GM19452 (cell line): Measurements from ENCODE around the gene FBXO31.

Source experiments
- ATAC-seq: cut with Tn5 transposase; IDR thresholded peaks from one replicate; pipeline ENCODE4 v1.9.1; 2021; ENCODE audit not compliant: unreplicated experiment

The FBXO31 gene

GRCh38 chr16:87316450-87316922 lies 67.1 kb downstream of the FBXO31 start:
- ATAC-seq = no peak

GRCh38 chr16:87314990-87315420 lies 68.6 kb downstream of the FBXO31 start:
- ATAC-seq = no peak

DNA sequence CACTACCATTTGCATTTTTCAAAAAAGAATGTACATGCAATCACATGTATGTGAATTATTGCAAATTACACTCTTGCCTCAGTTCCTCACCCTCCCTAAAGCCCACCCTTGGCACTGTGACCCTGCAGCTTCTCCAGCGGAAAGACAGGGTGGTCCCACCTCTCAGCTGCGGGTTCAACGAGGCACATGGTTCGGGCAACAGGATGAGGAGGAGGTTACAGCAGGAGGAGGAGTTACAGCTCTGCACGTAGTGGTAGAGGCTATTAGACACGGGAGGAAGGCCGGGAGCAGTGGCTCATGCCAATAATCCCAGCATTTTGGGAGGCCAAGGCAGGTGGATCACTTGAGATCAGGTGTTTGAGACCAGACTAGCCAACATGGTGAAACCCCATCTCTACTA lies 71.6 kb downstream of the FBXO31 start:
- ATAC-seq = no peak

- ATAC-seq = no peak
Observed at GRCh38 chr16:87311387-87311786, 72.2 kb downstream of the FBXO31 start.

DNA sequence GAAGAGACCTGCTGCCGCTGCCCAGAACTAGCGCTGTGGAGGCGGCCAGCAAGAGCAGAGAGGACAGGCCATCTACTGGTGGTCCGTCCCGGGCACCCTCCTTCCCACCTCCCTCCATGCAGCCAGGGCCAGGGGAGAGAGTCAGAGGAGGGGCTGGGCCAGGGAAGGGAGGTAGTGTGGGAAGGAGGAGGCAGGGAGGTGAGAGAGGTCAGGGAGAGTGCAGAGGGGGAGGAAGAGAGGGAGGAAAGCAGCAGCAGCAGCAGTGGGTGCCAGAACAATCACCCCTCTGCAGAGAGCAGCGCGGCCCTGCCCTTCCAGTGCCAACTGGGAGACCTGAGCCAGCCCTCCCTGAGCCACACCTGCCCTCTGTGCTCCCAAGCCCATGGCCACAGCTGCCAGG lies 73.0 kb downstream of the FBXO31 start:
- ATAC-seq = no peak

DNA sequence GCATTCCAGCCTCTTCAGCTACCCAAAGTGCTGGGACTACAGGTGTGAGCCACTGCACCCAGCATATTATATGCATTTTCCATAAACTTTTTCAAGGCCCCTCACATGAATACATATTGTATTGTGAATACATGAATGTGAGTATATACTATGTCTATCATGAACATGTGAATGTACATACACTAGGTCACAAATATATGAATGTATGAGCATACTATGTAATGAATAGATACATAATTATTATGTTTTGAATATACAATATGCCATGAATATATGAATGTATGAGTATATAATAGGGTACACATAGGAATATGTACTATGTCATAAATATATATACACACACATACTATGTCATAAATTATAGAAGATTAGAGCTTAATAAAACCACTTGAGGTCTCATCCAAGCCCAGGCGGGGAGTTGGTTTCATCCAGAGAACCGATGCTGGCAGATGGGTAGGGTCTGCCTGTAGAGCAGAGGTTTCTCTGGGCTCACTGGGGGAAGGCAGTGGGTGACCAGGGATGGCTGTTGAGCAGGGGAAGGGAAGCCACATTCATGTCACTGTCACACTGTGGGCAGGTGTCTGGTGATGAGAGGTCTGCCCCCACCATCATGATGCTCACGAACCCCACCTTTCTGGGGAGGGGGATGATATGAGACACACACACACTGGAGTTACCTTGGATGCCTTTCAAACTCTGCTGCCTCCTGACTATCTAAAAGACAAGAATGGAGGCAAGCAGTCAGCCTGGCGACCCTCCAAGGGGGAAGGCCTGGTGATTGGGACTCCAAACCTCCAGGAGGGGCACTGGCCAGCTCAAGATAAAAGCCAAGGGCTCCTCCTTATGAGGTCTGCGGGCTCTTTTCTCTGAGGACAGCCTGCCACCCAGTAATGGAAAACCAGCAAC lies 73.7 kb downstream of the FBXO31 start:
- ATAC-seq = no peak

DNA sequence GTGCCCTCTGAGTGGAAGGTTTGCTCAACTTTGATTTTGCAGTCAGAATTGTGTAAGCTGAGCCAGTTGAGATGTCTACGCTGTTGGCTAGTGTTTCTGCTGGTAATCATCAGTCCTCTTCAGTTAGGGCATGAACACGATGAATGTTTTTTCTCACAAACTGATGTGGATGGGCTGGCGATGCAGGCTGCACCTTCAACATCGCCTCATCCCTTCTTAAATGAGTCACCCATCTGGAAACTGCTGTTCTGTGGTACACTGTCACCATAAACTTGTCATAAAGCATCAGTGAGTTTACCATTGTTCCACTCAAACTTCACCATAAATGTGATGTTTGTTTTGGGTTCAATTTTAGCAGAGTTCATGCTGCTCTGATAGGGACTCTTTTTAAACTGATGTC lies 74.8 kb downstream of the FBXO31 start:
- no peak for ATAC-seq

GRCh38 chr16:87306516-87306915 lies 77.1 kb downstream of the FBXO31 start:
- ATAC-seq = no peak

- ATAC-seq = no peak
Observed at GRCh38 chr16:87305505-87306391, 77.8 kb downstream of the FBXO31 start.

DNA sequence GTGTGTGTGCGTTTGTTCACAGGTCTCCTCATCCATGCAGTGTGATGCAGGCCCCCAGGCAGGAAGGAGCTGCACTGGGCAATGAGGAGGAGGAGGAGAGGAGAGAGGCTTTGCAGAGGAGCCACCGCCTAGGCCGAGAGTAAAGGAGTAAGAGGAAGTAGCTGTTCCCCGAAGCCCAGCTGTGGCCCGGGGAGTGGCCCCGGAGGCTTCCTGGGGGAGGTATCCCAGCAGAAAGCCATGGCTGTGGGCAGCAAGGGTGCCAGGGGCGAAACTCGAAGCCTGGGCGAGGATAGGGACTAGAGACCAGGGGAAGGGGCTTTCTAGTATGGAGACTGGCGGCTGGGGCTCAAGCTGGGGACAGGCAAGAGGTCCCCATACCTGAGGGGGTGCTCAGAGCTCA lies 78.6 kb downstream of the FBXO31 start:
- no peak for ATAC-seq

GRCh38 chr16:87303962-87304521 lies 79.5 kb downstream of the FBXO31 start:
- no peak for ATAC-seq

DNA sequence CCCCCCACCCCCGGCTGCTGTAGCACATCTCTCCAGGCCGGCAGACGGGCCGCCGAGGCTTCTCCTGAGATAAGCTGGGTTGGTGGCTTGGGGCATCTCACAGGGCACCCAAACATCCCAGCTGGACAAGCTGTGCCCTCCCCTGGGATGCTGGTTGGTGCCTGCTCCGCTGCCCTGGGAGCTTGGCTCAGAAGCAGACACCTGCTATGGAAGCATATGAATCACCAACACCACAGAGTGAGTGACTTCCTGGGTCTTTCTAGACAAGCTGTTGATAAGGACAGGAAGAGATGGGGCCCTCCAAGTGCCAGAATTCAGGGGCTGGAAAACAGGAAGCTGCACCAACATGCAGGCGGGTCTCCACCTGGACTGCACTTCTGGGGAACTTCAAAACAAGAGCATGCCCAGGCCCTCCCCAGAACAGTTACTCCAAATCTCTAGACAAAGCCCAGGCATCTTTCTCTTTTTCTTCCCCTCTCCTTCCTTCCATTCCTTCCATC lies 80.1 kb downstream of the FBXO31 start:
- no peak for ATAC-seq

DNA sequence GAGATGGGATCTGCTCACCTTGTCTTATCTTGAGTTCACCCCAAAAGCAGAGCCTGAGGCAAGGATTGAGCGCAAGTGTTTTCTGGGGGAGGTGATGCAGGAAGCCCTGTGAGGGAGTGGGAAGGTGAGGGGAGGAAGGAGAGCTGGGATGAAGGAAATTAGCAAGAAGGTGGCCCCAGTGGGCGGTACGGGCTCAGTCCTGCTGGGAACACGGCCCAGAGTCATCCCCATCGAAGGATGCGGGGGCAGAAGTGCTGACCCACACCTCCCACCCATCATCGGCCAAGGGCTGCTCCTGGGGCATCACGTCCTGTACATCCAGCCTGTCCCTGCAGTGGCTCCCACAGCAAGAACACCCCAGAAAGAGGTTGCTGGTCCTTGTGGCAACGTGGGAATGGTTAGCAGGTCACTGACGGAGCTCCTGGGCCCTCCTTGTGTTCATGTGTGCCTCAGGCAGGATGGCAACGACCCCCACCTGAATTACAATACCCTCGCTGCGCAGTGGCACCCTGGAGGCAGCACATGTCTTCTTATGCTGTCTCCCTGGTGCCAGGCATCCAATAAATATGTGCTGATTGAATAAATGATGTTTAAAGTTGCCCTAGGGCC lies 84.6 kb downstream of the FBXO31 start:
- no peak for ATAC-seq

DNA sequence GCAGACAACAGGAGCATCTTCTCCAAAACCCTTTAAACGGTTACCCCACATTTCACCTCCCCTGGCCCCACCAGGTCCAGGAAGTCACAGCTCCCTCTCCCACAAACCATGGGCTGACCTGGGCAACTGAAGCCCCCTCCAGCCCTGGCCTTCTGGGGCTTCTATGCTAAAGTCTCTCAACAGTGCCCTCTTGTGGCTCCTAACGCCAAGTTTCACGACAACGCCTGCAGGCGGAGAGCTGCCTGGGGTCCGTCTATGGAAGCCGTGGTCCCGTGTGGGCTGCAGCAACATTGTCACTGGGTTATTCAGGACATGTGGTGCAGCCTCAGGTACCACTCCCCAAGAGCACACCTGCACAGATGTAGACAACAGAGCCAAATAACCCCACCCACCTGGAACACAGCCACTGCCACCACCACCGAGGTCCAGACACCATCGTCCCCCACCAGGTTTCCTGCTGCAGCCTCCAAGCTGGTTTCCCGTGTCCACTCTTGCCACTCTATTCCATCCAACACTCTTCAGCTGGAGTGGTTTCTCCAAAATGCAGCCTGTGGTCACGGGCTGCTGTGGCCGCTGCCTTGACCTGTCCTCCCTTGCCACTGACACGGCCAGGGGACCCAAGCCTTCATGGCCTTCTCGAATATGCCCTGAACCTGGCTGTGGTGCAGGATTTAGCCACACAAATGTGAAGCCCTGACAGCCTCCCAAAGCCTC lies 85.5 kb downstream of the FBXO31 start:
- ATAC-seq = no peak

GRCh38 chr16:87297407-87297806 lies 86.2 kb downstream of the FBXO31 start:
- ATAC-seq = no peak

DNA sequence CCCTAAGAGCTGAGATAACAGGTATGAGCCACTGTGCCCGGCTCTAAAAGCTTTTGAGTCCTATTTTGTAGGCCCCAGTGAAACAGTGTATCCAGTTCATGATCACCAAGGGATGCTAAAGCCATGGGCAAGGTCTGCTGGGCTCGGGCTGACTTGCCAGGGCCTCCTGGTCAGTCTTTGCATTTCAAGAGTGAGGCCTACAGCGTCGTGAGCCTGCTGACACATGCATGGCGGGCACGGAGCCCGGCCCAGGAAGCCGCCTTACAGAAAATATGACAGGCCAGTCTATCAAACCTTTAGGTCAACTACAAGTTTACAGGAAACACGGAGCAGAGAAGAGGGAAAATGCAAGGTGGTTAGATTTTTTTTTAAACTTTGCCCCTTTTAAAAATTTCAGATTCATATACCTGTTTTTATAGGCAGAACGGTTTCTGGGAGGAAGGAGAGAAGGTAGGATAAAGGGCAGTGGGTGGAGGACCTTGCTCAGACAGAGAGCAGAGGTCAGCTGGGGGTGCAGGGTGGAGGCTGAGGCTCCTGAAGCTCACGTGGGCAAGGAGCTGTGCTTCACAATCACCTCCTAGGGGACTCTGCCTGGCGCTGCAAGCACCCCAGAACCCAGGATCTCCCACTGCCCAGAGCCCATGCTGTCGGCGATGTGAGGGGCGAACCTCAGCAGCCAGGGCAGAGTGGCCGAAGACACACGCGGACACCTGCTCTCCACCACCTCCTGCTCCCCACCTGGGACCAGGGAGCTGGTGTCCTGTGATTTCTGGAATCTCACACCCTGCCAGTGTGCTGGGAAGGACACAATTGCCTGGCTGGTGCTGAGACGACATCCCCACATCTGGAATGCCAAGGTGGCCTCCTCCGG lies 87.7 kb downstream of the FBXO31 start:
- ATAC-seq = no peak

DNA sequence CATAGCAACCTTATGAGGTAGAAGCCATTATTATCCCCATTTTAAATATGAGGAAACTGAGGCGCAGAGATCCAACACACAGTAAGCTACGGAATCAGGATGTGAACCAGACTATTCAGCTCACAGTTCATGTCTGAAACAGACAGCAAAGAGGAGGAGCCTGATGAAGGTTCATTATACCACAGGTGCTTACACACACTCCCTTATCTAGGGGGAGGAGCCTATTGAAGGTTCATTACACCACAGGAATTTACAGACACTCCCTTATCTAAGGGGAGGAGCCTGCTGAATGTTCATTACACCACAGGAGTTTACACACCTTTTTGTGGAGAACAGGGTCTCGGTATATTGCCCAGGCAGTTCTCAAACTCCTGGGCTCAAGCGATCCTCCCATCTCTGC lies 88.3 kb downstream of the FBXO31 start:
- no peak for ATAC-seq

GRCh38 chr16:87293990-87294389 lies 89.6 kb downstream of the FBXO31 start:
- ATAC-seq = no peak

DNA sequence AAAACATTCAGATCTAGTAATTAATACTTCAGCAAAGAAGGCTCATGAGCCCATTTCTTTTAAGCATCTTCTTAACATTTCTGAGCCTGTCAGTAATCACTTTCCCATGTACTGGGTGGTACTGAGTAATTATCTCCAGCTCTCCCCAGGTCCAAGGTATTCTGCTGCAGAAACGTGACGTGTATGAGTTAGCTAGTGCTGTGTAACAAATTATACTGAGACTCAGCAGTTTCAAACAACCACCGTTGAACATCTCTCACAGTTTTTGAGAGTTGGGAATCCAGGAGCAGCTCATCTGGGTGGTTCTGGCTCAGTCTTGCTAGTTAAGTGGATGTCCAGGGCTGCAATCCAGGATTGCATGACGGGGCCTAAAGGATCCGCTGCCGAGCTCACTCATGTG lies 91.6 kb downstream of the FBXO31 start:
- no peak for ATAC-seq
